Sigmoid colon (tissue), 7 donors: ENCODE data around the gene TMTC2. TPM values are rescaled to one million over a fixed set of nuclear protein-coding genes. Genes with fewer than 3 reads are reported as not detected.

ENCODE experiments used
- DNase-seq: peaks from one replicate; pipeline ENCODE4 v3.0.0-alpha.2; 2019
- H3K27ac ChIP-seq, 4 donors: fragments of 200-600 bp; sonication (generic); one replicate each; pipeline ENCODE4 v1.5.1; 2016 to 2019; ENCODE audit warnings: mild to moderate bottlenecking in 1 of 4
- H3K27me3 ChIP-seq, 3 donors: fragments of 200-600 bp; sonication (generic); one replicate each; pipeline ENCODE4 v1.5.1; 2019; ENCODE audit warnings: mild to moderate bottlenecking in 1 of 3
- H3K36me3 ChIP-seq, 4 donors: fragments of 200-600 bp; sonication (generic); one replicate each; pipeline ENCODE4 v1.5.1; 2016 to 2019
- H3K4me1 ChIP-seq, 4 donors: fragments of 200-600 bp; sonication (generic); one replicate each; pipeline ENCODE4 v1.5.1; 2017 to 2019
- H3K4me3 ChIP-seq, 4 donors: fragments of 200-600 bp; sonication (generic); one replicate each; pipeline ENCODE4 v1.5.1; 2017 to 2019; ENCODE audit warnings: mild to moderate bottlenecking in 2 of 4, moderate library complexity in 1 of 4
- H3K9me3 ChIP-seq, 4 donors: fragments of 200-600 bp in 3 of 4; sonication (generic) in 3 of 4; one replicate each; pipeline versions ENCODE4 v1.5.1 to v1.6.1; 2013 to 2019
- CTCF ChIP-seq, 4 experiments: fragments of 450-650 bp in 3 of 4; fragments of 200-600 bp in 1 of 4; IDR thresholded peaks; one replicate each; pipeline ENCODE4 v1.5.1; 2016 to 2019; ENCODE audit warnings: antibody characterized with exemption in 4 of 4, mild to moderate bottlenecking in 3 of 4, moderate library complexity in 2 of 4
- EP300 ChIP-seq, 4 donors: sonication (generic); formaldehyde crosslinking; IDR thresholded peaks; one replicate each; pipeline ENCODE4 v1.6.1; 2017; ENCODE audit warnings: antibody characterized with exemption in 4 of 4
- POLR2A ChIP-seq, 2 donors: fragments of 450-650 bp; IDR thresholded peaks; one replicate each; pipeline ENCODE4 v1.6.1; 2016; ENCODE audit warnings: antibody characterized with exemption in 2 of 2, mild to moderate bottlenecking in 2 of 2, moderate library complexity in 2 of 2
- POLR2AphosphoS5 ChIP-seq, 4 donors: sonication (generic); formaldehyde crosslinking; IDR thresholded peaks; one replicate each; pipeline ENCODE4 v1.6.1; 2017; ENCODE audit warnings: antibody characterized with exemption in 4 of 4
- WGBS, 2 donors: extraction: QIAGEN DNeasy Blood & Tissue Kit; methylation state at CpG; one replicate each; pipeline ENCODE4 v1.1.7; 2013; 5-methylcytosine and 5-hydroxymethylcytosine counted together
- intact Hi-C: fragments of 100-400 bp; cut with DNase I; formaldehyde crosslinking; loops from one replicate; pipeline ENCODE4 v1.15.1; 2023
- polyA plus RNA-seq, 3 donors: library from polyadenylated mRNA; stranded (reverse); fragments of 200-250 nt; gene quantifications; one replicate each; pipeline ENCODE4 v1.2.3, GENCODE V29; 2013
- total RNA-seq, 4 donors: library from RNA; depleted of rRNA; stranded (reverse); fragments of >200 nt; gene quantifications; one replicate each; pipeline ENCODE4 v1.1.0, GENCODE V29; 2016
- donor health status: healthy with polysubstance abuse.
- donor health status: Bipolar disorder and iron deficiency.
- donor health status: healthy.

TMTC2 gene
- total and polyA plus RNA-seq, 7 donors, result 1.2 to 74.4 (median 61.2) TPM

GRCh38 chr12:82826505-82826904, 139.8 kb downstream of the TMTC2 start:
- no peak for TF ChIP-seq POLR2AphosphoS5 (IDR thresholded peaks at IDR 0.05)
- no peak for TF ChIP-seq EP300 (IDR thresholded peaks at IDR 0.05)
- TF ChIP-seq POLR2A (IDR thresholded peaks at IDR 0.05), result no peak
- TF ChIP-seq CTCF (IDR thresholded peaks at IDR 0.05), result no peak
- H3K4me1 ChIP-seq, result no peaks in the 10 kb centered on the region
- no peak overlapping the region for H3K4me3 ChIP-seq
- H3K36me3 ChIP-seq, result no peaks in the 10 kb centered on the region
- H3K27me3 ChIP-seq, result no peaks in the 10 kb centered on the region
- no peak for DNase-seq
- intact Hi-C loops, result no loop called here
- H3K9me3 ChIP-seq, result no peaks in the 10 kb centered on the region
- no peak overlapping the region for H3K27ac ChIP-seq

- no peak for DNase-seq
- Histone ChIP-seq H3K4me3 (no peak overlapping the region), H3K4me1 (peaks cover 0 to 25% (median 11%) of the 10 kb centered on the region in 4 donors), H3K36me3 (no peaks in the 10 kb centered on the region), H3K27ac (no peak overlapping the region), H3K9me3 (no peaks in the 10 kb centered on the region), H3K27me3 (no peaks in the 10 kb centered on the region)
- intact Hi-C loops, result no loop called here
- 51 to 90% methylated on average over 2 of the region's 2 CpGs for WGBS, 2 donors
- TF ChIP-seq POLR2A (IDR thresholded peaks at IDR 0.05) (no peak), CTCF (IDR thresholded peaks at IDR 0.05) (no peak), POLR2AphosphoS5 (IDR thresholded peaks at IDR 0.05) (no peak), EP300 (IDR thresholded peaks at IDR 0.05) (no peak)
Observed at GRCh38 chr12:82832096-82832495, 145.4 kb downstream of the TMTC2 start.

- H3K36me3 ChIP-seq, result no peaks in the 10 kb centered on the region
- TF ChIP-seq POLR2AphosphoS5 (IDR thresholded peaks at IDR 0.05) (no peak), POLR2A (IDR thresholded peaks at IDR 0.05) (no peak), CTCF (IDR thresholded peaks at IDR 0.05) (no peak)
- no peaks in the 10 kb centered on the region for H3K9me3 ChIP-seq
- intact Hi-C loops, result no loop called here
- no peak for DNase-seq
- WGBS, 2 donors, result 23 to 58% methylated on average over 3 of the region's 3 CpGs
- H3K27me3 ChIP-seq, result no peaks in the 10 kb centered on the region
- peaks cover 0 to 25% (median 11%) of the 10 kb centered on the region in 4 donors for H3K4me1 ChIP-seq
- no peak overlapping the region for H3K4me3 ChIP-seq
- H3K27ac ChIP-seq, result no peak overlapping the region
Observed at GRCh38 chr12:82832981-82833380, 146.3 kb downstream of the TMTC2 start.

GRCh38 chr12:82833481-82833880, 146.8 kb downstream of the TMTC2 start:
- H3K27ac ChIP-seq, result no peak overlapping the region
- WGBS, 2 donors, result 59 to 64% methylated on average over 1 of the region's 1 CpG
- H3K4me3 ChIP-seq, result no peak overlapping the region
- DNase-seq, result no peak
- H3K27me3 ChIP-seq, result no peaks in the 10 kb centered on the region
- H3K4me1 ChIP-seq, result peaks cover 0 to 26% (median 14%) of the 10 kb centered on the region in 4 donors
- TF ChIP-seq POLR2A (IDR thresholded peaks at IDR 0.05) (no peak), EP300 (IDR thresholded peaks at IDR 0.05) (no peak), CTCF (IDR thresholded peaks at IDR 0.05) (no peak), POLR2AphosphoS5 (IDR thresholded peaks at IDR 0.05) (no peak)
- no peaks in the 10 kb centered on the region for H3K36me3 ChIP-seq
- H3K9me3 ChIP-seq, result no peaks in the 10 kb centered on the region
- intact Hi-C loops, result no loop called here

GRCh38 chr12:82835217-82835616, 148.5 kb downstream of the TMTC2 start:
- TF ChIP-seq POLR2AphosphoS5 (IDR thresholded peaks at IDR 0.05), result peak in 1 of 4 donors; percentile 30
- no peak for TF ChIP-seq EP300 (IDR thresholded peaks at IDR 0.05)
- no peak for DNase-seq
- H3K4me1 ChIP-seq, result peaks cover 0 to 40% (median 28%) of the 10 kb centered on the region in 4 donors
- no peaks in the 10 kb centered on the region for H3K36me3 ChIP-seq
- intact Hi-C loops, result no loop called here
- H3K4me3 ChIP-seq, result no peak overlapping the region
- H3K9me3 ChIP-seq, result no peaks in the 10 kb centered on the region
- no peaks in the 10 kb centered on the region for H3K27me3 ChIP-seq
- peak overlapping the region in 1 of 4 donors; percentile 50 for H3K27ac ChIP-seq
